Stomach (tissue), 9 donors: ENCODE data around the gene MTR. TPM values are rescaled to one million over a fixed set of nuclear protein-coding genes. Genes with fewer than 3 reads are reported as not detected.

Experiments used
- DNase-seq, 2 donors: peaks; one replicate each; pipeline versions ENCODE4 v3.0.0 to v3.0.0-alpha.2; 2013 to 2019
- H3K27ac ChIP-seq, 5 donors: fragments of 200-600 bp in 4 of 5; sonication (generic) in 4 of 5; one replicate each; pipeline ENCODE4 v1.5.1; 2013 to 2019; ENCODE audit warnings: mild to moderate bottlenecking in 1 of 5, moderate library complexity in 1 of 5
- H3K27me3 ChIP-seq, 3 donors: fragments of 200-600 bp; sonication (generic); one replicate each; pipeline ENCODE4 v1.5.1; 2017 to 2019; ENCODE audit warnings: mixed run types in 1 of 3
- H3K36me3 ChIP-seq, 4 donors: fragments of 200-600 bp; sonication (generic); 1 replicate in 3 of 4; 2 replicates in 1 of 4; pipeline ENCODE4 v1.5.1; 2016 to 2019
- H3K4me1 ChIP-seq, 4 donors: fragments of 200-600 bp; sonication (generic); one replicate each; pipeline ENCODE4 v1.5.1; 2016 to 2019
- H3K4me3 ChIP-seq, 4 donors: fragments of 200-600 bp; sonication (generic) in 3 of 4; one replicate each; pipeline ENCODE4 v1.5.1; 2016 to 2019; ENCODE audit warnings: mild to moderate bottlenecking in 1 of 4
- H3K9me3 ChIP-seq, 4 donors: fragments of 200-600 bp; sonication (generic); one replicate each; pipeline ENCODE4 v1.5.1; 2016 to 2019
- CTCF ChIP-seq, 7 experiments: fragments of 450-650 bp in 4 of 7; fragments of 200-600 bp in 3 of 7; sonication (generic) in 3 of 7; IDR thresholded peaks; one replicate each; pipeline ENCODE4 v1.5.1; 2016 to 2019; ENCODE audit warnings: antibody characterized with exemption in 7 of 7, control low read depth in 2 of 7, mild to moderate bottlenecking in 1 of 7
- EP300 ChIP-seq: sonication (generic); formaldehyde crosslinking; IDR thresholded peaks from one replicate; pipeline ENCODE4 v1.6.1; 2017; ENCODE audit warnings: antibody characterized with exemption
- POLR2A ChIP-seq, 4 donors: fragments of 450-650 bp; IDR thresholded peaks; one replicate each; pipeline ENCODE4 v1.6.1; 2016; ENCODE audit warnings: antibody characterized with exemption in 4 of 4, control low read depth in 2 of 4, mild to moderate bottlenecking in 1 of 4, moderate library complexity in 1 of 4
- POLR2AphosphoS5 ChIP-seq, 3 donors: sonication (generic); formaldehyde crosslinking; IDR thresholded peaks; one replicate each; pipeline ENCODE4 v1.6.1; 2016; ENCODE audit warnings: antibody characterized with exemption in 3 of 3
- WGBS, 5 donors: extraction: QIAGEN DNeasy Blood & Tissue Kit in 3 of 5; methylation state at CpG; one replicate each; pipeline versions ENCODE4 v1.1.5 to v1.1.7; 2013 to 2018; 5-methylcytosine and 5-hydroxymethylcytosine counted together
- intact Hi-C: fragments of 100-400 bp; cut with DNase I; formaldehyde crosslinking; loops from one replicate; pipeline ENCODE4 v1.15.1; 2023; ENCODE audit warnings: low total_unique reads
- polyA plus RNA-seq, 3 donors: library from polyadenylated mRNA; stranded (reverse); fragments of 200-250 nt; gene quantifications; one replicate each; pipeline ENCODE4 v1.2.3, GENCODE V29; 2013
- total RNA-seq, 5 donors: library from RNA; depleted of rRNA; stranded (reverse); fragments of >200 nt; gene quantifications; one replicate each; pipeline versions ENCODE4 v1.1.0 to v1.2.3, GENCODE V29; 2014 to 2016
- donor health status: healthy with polysubstance abuse.
- donor health status: Bipolar disorder and iron deficiency.
- donor health status: healthy.

Gene MTR
- total and polyA plus RNA-seq, 8 donors: 3.1 to 57.3 (median 23.6) TPM

- Histone ChIP-seq H3K4me3 (no peak overlapping the region), H3K9me3 (no peaks in the 10 kb centered on the region), H3K27me3 (no peaks in the 10 kb centered on the region), H3K27ac (peak overlapping the region in 2 of 5 donors; percentile 5 to 18), H3K4me1 (peaks cover 18 to 70% (median 43%) of the 10 kb centered on the region in 4 donors), H3K36me3 (peaks cover 0 to 20% (median 16%) of the 10 kb centered on the region in 4 donors)
- TF ChIP-seq POLR2A (IDR thresholded peaks at IDR 0.05) (no peak), EP300 (no peak), CTCF (IDR thresholded peaks at IDR 0.05) (no peak), POLR2AphosphoS5 (IDR thresholded peaks at IDR 0.05) (no peak)
- intact Hi-C loops: no loop called here
- no peak for DNase-seq
Observed at GRCh38 chr1:236800623-236801022, 5.5 kb downstream of the MTR start.

GRCh38 chr1:236802264-236802663, 7.2 kb downstream of the MTR start:
- 63 to 93% (median 93%) methylated on average over 3 of the region's 3 CpGs for WGBS, 5 donors
- TF ChIP-seq POLR2A (IDR thresholded peaks at IDR 0.05): no peak
- TF ChIP-seq EP300: no peak
- no peak for TF ChIP-seq CTCF (IDR thresholded peaks at IDR 0.05)
- no peak for TF ChIP-seq POLR2AphosphoS5 (IDR thresholded peaks at IDR 0.05)

GRCh38 chr1:236806634-236807033, 11.5 kb downstream of the MTR start:
- no peak overlapping the region for H3K4me3 ChIP-seq
- no peak overlapping the region for H3K27ac ChIP-seq
- peaks cover 5 to 45% (median 21%) of the 10 kb centered on the region in 4 donors for H3K4me1 ChIP-seq
- TF ChIP-seq CTCF (IDR thresholded peaks at IDR 0.05): no peak
- no peak for TF ChIP-seq POLR2AphosphoS5 (IDR thresholded peaks at IDR 0.05)
- no peak for TF ChIP-seq POLR2A (IDR thresholded peaks at IDR 0.05)
- no peak for TF ChIP-seq EP300
- H3K36me3 ChIP-seq: peaks cover 9 to 71% (median 70%) of the 10 kb centered on the region in 4 donors
- DNase-seq: no peak
- intact Hi-C loops: no loop called here
- no peaks in the 10 kb centered on the region for H3K27me3 ChIP-seq
- H3K9me3 ChIP-seq: no peaks in the 10 kb centered on the region
- 90 to 96% (median 95%) methylated on average over 2 of the region's 2 CpGs for WGBS, 5 donors

More at GRCh38 chr1:236802264-236802663, 7.2 kb downstream of the MTR start:
- H3K36me3 ChIP-seq: peaks cover 0 to 33% (median 30%) of the 10 kb centered on the region in 4 donors
- DNase-seq: no peak
- no peak overlapping the region for H3K4me3 ChIP-seq
- H3K4me1 ChIP-seq: peaks cover 12 to 62% (median 34%) of the 10 kb centered on the region in 4 donors
- intact Hi-C loops: no loop called here
- H3K27me3 ChIP-seq: no peaks in the 10 kb centered on the region
- no peak overlapping the region for H3K27ac ChIP-seq
- H3K9me3 ChIP-seq: no peaks in the 10 kb centered on the region

GRCh38 chr1:236808005-236808404, 12.9 kb downstream of the MTR start:
- DNase-seq: no peak
- TF ChIP-seq POLR2AphosphoS5 (IDR thresholded peaks at IDR 0.05): no peak
- WGBS, 5 donors: 55 to 84% (median 66%) methylated on average over 2 of the region's 2 CpGs
- Histone ChIP-seq H3K9me3 (no peaks in the 10 kb centered on the region), H3K4me1 (peaks cover 4 to 31% (median 16%) of the 10 kb centered on the region in 4 donors), H3K4me3 (no peak overlapping the region), H3K27ac (peak overlapping the region in 1 of 5 donors; percentile 12), H3K27me3 (no peaks in the 10 kb centered on the region), H3K36me3 (peaks cover 17 to 84% (median 83%) of the 10 kb centered on the region in 4 donors)
- intact Hi-C loops: no loop called here

GRCh38 chr1:236808564-236809130, 13.6 kb downstream of the MTR start:
- Histone ChIP-seq H3K27ac (no peak overlapping the region), H3K36me3 (peaks cover 17 to 87% (median 83%) of the 10 kb centered on the region in 4 donors), H3K4me3 (no peak overlapping the region), H3K9me3 (no peaks in the 10 kb centered on the region), H3K27me3 (no peaks in the 10 kb centered on the region), H3K4me1 (peaks cover 4 to 24% (median 16%) of the 10 kb centered on the region in 4 donors)
- DNase-seq: peak in 1 of 2 donors; percentile 13
- intact Hi-C loops: no loop called here
- 61 to 70% (median 68%) methylated on average over 8 of the region's 8 CpGs for WGBS, 5 donors
- TF ChIP-seq POLR2AphosphoS5 (IDR thresholded peaks at IDR 0.05): no peak
